Ecto neural progenitor cell (in vitro differentiated cells): ENCODE measurements around the gene KCTD21.

Source experiments
- DNase-seq: peaks from one replicate; pipeline ENCODE4 v3.0.0-alpha.2; 2018; ENCODE audit warnings: low spot score

Gene KCTD21

GRCh38 chr11:78200553-78200952, 12.1 kb upstream of the KCTD21 start:
- DNase-seq, result no peak

DNA sequence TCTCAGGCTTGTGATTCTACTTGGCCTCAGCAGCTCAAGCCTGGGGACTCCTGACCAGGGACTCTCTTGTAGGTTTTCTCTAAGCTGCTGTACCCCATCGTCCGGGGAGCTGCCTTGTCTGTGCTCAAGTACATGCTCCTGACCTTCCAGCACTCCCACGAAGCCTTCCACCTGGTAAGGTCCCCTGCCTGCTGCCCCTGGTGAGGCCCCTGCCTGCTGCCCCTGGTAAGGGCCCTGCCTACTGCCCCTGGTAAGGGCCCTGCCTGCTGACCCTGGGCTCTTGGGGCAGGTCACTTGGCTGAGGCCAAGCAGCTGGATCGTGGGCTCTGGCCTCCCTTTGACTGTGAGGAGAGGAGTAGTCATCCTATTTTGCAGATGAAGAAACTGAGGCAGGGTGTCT, 11.6 kb upstream of the KCTD21 start:
- no peak for DNase-seq

GRCh38 chr11:78199653-78200015, 11.2 kb upstream of the KCTD21 start:
- no peak for DNase-seq

DNA sequence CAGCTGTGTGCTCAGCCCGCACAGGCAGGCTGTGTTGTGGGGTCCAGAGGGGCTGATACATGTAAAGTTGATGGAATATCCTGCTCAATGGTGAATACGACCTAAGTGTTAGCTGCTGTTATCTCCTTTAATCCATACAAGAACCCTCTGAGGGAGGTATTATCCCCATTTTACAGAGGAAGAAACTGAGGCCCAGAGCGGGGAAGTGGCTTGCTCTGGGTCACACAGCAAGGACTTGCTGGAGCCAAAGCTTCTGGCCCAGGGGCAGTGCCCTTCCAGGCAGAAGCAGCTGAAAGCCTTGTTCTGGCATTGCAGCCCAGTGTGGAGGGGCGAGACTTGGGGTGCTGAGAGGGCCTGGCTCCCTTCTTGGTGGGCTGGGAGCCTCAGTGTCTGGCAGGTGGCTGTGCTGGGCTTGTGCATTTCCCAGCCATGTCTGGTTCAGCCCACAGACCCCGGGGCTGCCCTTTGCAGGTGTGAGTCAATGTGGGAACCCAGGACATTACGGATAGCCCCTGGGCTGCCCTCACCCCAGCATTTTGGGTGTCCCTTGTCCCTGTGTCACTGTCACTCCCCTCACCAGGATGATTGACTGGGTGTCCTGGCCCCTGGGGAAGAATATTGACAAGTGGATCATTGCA, 10.7 kb upstream of the KCTD21 start:
- no peak for DNase-seq

GRCh38 chr11:78197816-78198215, 9.4 kb upstream of the KCTD21 start:
- no peak for DNase-seq

GRCh38 chr11:78196661-78197091, 8.2 kb upstream of the KCTD21 start:
- DNase-seq, result no peak

GRCh38 chr11:78195917-78196560, 7.6 kb upstream of the KCTD21 start:
- no peak for DNase-seq

DNA sequence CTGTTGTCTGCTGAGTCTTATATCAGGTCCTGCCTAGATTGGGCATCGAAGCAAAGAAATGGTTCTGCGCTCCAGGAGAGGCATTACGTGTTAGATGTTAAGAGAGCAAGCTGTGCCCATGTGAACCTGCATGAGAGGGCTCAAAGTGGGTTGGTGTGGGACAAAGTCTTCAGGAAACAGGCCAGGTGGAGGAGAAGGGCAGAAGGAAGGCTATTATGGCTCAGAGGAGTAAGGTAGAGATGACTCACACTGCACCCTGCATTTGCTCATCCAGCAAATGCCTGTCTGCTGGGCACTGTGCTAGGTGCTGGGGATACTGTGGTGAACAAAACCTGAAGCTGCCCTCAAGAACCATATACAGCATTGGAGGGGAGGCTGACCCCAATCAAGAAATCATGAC, 6.1 kb upstream of the KCTD21 start:
- DNase-seq, result no peak

DNA sequence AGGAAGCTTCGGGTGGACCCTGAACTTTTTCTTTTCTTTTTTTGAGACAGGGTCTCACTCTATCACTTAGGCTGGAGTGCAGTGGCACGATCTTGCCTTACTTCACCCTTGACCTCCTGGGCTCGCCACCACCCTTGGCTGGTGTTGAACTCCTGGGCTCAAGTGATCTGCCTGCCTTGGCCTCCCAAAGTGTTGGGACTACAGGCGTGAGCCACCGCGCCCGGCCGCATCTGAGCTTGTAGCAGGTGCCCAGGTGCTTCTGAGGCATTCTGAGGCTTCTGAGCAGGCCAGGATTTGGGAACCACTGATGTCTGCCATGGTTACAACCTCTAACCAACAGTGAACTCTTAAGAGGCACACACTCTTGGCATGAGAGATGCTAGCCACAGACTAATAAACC, 5.4 kb upstream of the KCTD21 start:
- DNase-seq, result no peak

DNA sequence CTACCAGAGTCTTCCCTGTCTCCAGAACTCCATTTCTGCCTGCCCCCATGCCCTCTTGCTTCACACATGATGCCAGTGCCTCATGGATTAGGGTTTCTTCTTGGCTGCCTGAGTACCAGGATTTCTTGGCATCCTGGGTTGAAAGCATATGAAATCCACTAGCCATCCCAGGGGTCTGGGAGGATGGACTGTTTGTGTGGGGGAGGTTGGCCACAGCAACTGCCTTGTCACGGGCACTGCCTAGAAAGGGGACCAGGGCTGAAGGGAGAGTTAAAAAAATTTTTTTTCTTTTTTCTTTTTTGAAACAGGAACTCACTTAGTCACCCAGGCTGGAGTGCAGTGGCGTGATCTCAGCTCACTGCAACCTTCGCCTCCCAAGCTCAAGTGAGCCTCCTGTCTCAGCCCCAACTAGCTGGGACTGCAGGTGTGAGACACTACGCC, 4.5 kb upstream of the KCTD21 start:
- DNase-seq, result no peak

GRCh38 chr11:78192223-78192719, 3.8 kb upstream of the KCTD21 start:
- no peak for DNase-seq

DNA sequence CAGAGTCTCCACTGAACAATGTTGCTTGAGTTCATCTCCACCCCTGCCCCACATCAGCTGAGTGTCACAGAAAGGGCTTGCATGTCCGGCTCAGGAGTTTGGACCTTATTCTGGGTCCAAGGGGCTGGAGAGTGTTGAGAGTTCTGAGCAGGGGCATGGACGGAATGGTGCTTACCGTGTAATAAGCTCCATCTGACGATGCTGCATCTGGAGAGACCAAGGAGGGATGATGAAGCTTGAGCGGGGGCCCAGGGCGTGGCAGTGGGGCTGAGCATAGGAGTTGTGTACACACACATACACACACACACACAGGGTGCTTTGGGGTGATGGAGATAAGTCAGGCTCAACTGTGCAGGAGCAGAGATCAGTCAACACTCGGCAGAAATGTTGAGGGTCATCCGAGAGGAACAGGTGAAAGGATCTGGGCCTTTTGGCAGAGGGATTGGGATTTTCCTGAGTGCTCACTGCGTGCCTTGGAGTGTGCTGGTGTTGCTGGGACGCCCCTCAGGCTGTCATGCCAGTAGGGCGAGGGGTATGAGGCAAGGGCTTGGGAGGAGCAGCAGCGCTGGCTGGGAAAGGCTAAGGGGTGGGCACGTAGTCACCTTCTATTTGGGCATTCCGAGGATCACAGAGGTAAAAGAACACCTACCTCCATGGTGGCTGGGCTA, 2.6 kb upstream of the KCTD21 start:
- no peak for DNase-seq

GRCh38 chr11:78190374-78190773, 1.9 kb upstream of the KCTD21 start:
- no peak for DNase-seq

DNA sequence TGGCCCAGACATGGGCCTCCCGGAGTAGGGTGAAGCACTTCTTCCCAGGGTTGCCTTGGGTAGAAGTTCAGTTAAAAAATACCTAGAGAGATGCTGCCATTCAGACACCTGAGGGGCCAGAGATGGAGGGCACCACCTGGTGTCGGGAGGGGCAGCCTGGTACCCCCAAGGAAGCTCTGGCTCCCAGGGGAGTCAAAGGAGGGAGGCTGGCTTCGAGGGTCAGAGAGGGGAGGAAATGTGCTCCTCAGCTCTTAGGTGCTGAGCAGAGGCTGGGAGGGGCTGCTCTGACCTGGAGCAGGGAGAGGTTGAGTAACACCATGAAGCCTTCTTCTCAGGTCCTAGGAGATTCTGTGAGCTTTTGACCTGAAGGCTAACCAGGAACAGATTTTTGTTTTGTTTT, 1.4 kb upstream of the KCTD21 start:
- DNase-seq, result no peak

DNA sequence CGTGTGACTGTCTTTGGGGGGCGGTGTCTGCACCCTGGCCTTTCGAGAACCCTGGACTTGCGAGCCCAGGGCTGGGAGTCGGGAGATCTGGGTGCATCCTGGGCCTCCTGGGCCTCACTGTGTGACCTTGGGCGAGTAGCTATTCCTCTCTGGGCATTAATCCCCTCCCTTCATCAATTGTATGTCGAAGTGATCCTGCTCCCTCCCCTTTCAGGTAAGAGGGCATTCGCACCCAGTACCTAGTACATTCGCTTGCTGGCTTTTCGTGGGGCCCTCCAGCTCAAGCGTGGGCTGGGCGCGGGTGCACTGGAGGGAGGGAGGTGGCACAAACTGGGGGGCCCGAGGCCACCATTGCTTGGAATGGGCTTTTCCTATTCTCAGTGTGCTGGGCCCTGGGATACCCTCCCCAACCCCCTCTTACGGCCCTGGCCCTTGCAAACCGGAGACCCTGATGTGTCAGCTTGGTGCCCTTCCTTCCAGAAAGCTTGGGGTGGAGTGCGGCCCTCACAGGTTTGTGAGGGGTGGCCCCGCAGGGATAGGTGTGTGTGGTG, 823 bp upstream of the KCTD21 start:
- no peak for DNase-seq

- DNase-seq, result no peak
Observed at GRCh38 chr11:78187366-78188285, 800 bp downstream of the KCTD21 start.

- DNase-seq, result no peak
Observed at GRCh38 chr11:78181185-78181584, 7.2 kb downstream of the KCTD21 start.

- DNase-seq, result no peak
Observed at GRCh38 chr11:78180751-78181150, 7.7 kb downstream of the KCTD21 start.

DNA sequence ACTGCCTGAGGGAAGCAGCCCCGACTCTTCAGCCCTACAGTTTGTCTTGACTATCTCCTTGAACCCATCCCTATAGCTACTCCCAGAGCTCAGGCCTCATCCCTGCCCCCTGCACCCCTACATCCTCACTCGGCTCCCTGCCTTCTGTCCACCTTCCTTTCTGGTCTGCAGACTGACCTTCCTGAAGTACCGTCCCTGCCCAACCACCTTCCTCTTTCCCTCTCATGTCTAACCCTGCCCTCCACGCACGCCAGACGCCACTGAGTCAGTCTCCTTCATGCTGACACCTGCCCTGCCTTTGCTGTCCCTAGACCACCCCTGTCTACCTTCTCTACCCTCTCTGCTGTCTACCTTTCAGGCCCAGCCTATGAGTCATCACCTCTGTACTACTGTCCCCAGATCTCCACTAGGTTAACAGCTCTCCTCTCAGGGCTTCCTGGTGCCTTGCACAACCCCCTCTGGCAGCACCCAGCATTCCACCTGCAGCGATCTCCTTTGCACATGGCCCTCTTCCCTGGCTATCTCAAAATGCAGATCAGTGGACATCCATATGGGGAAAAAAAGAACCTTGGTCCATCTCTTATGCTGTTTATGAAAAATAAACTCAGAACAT, 8.9 kb downstream of the KCTD21 start:
- no peak for DNase-seq

DNA sequence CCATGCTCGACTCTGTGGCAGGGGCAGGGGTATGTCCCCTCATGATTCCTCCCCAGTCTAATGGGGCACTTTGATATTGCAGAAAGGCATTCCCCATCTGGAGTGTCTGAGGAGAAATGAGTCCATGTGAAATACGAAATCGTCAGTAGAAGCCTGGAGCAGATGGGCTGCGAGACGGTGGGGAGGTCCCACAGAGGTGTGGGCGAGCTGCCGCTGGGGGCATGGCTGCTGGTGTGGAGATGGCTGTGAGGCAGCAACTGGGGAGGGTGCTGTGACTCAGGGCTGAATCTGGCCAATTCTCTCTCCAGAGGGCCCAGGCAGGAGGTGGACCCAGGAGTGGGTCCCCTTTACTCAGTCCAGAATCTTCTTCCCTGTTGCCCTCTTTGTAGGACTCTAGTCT, 11.2 kb downstream of the KCTD21 start:
- no peak for DNase-seq

DNA sequence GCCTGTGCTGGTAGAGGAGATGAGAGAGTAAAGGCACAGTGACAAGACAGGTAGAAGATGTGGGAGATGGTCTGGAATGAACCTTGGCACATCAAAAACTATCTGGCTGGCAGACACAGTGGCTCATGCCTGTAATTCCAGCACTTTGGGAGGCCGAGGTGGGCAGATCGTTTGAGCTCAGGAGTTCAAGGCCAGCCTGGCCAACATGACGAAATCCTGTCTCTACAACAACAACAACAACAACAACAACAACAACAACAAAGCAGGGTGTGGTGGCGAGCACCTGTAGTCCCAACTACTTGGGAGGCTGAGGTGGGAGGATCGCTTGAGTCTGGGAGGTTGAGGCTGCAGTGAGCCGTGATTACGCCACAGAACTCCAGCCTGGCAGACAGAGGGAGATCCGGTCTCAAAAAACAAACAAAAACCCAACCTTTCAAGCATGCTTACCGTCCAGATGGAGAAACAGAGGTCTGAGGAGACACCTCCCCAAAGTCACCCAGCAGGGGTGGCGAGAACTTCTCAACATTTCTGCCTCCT, 11.8 kb downstream of the KCTD21 start:
- no peak for DNase-seq
